CD4-positive, alpha-beta T cell (primary cell): Measurements from ENCODE around the gene SLC5A11. TPM values are rescaled to one million over a fixed set of nuclear protein-coding genes. Genes with fewer than 3 reads are reported as not detected.

Source experiments
- ATAC-seq: fragments of 200-7000 bp; cut with Tn5 transposase; one replicate; pipeline ENCODE4 v1.10.0; 2022; ENCODE audit warnings: mild to moderate bottlenecking; ENCODE audit not compliant: poor library complexity
- CTCF ChIA-PET: fragments of 350-600 bp; sonication (Branson Sonifier 250); formaldehyde crosslinking; loops from one replicate; lab custom pipeline; 2021; ENCODE audit warnings: antibody characterized with exemption, inconsistent platforms; lab: Charles Lee
- POLR2A ChIA-PET: fragments of 350-600 bp; sonication (Branson Sonifier 250); formaldehyde crosslinking; loops from one replicate; lab custom pipeline; 2021; ENCODE audit warnings: antibody characterized with exemption, inconsistent platforms; lab: Charles Lee
- DNase-seq, 14 experiments: peaks; one replicate each; pipeline ENCODE4 v3.0.0-alpha.2; 2013 to 2020; ENCODE audit warnings: mixed read lengths in 2 of 14
- H3K27ac ChIP-seq, 2 donors: one replicate each; pipeline versions ENCODE4 v1.5.1 to v1.7.0; 2013; ENCODE audit warnings: low read length in 2 of 2, low read depth in 1 of 2, mild to moderate bottlenecking in 1 of 2
- H3K27me3 ChIP-seq, 2 experiments: 1 replicate in 1 of 2; 2 replicates in 1 of 2; pipeline versions ENCODE4 v1.6.1 to v1.7.0; 2013; ENCODE audit warnings: low read length in 2 of 2, control low read depth in 1 of 2, mild to moderate bottlenecking in 1 of 2, moderate library complexity in 1 of 2; ENCODE audit not compliant: insufficient read depth in 2 of 2, control insufficient read depth in 1 of 2
- H3K36me3 ChIP-seq: one replicate; pipeline ENCODE4 v1.6.1; 2013; ENCODE audit warnings: low read length, control low read depth; ENCODE audit not compliant: insufficient read depth
- H3K4me1 ChIP-seq: one replicate; pipeline ENCODE4 v1.6.1; 2013; ENCODE audit warnings: low read length, control low read depth; ENCODE audit not compliant: insufficient read depth
- H3K4me3 ChIP-seq: one replicate; pipeline ENCODE4 v1.5.1; 2013; ENCODE audit warnings: mild to moderate bottlenecking, low read length, moderate library complexity
- H3K9me3 ChIP-seq, 2 experiments: 1 replicate in 1 of 2; 2 replicates in 1 of 2; pipeline versions ENCODE4 v1.6.1 to v1.7.0; 2013; ENCODE audit warnings: low read length in 2 of 2, mild to moderate bottlenecking in 2 of 2, control low read depth in 1 of 2, moderate library complexity in 1 of 2; ENCODE audit not compliant: control insufficient read depth in 1 of 2, insufficient read depth in 1 of 2
- H3K27ac Mint-ChIP-seq: one replicate; pipeline ENCODE4 v1.8.0; 2020; ENCODE audit warnings: mixed read lengths
- H3K27me3 Mint-ChIP-seq: one replicate; pipeline ENCODE4 v1.8.0; 2021; ENCODE audit warnings: mixed read lengths
- H3K36me3 Mint-ChIP-seq: one replicate; pipeline ENCODE4 v1.8.0; 2021; ENCODE audit warnings: low read depth, mixed read lengths
- H3K4me1 Mint-ChIP-seq: one replicate; pipeline ENCODE4 v1.8.0; 2021; ENCODE audit warnings: low read depth, mixed read lengths
- H3K4me3 Mint-ChIP-seq: one replicate; pipeline ENCODE4 v1.8.0; 2020; ENCODE audit warnings: mild to moderate bottlenecking, mixed read lengths
- H3K9me3 Mint-ChIP-seq: one replicate; pipeline ENCODE4 v1.8.0; 2020; ENCODE audit warnings: mixed read lengths
- intact Hi-C, 2 experiments: fragments of 100-400 bp; cut with DNase I in 1 of 2; cut with micrococcal nuclease in 1 of 2; formaldehyde crosslinking; loops; one replicate each; pipeline versions ENCODE4 v1.15.1 to v1.9.0; 2023 to 2025; cut with DNase I, micrococcal nuclease
- total RNA-seq, 174 experiments: library from RNA in 2 of 174; stranded (reverse) in 2 of 174; gene quantifications; one replicate each; pipeline ENCODE4 v1.2.3 and lab custom pipeline; 2021 to 2026
- TF ChIP-seq, protein P1 (sequence below): fragments of 200-600 bp; IDR thresholded peaks from one replicate; pipeline ENCODE4 v1.8.0; 2022; ENCODE audit warnings: antibody characterized with exemption, mild to moderate bottlenecking

Gene SLC5A11
- total RNA-seq, 2 experiments from 2014 or later = 0.11 to 0.44 TPM

DNA sequence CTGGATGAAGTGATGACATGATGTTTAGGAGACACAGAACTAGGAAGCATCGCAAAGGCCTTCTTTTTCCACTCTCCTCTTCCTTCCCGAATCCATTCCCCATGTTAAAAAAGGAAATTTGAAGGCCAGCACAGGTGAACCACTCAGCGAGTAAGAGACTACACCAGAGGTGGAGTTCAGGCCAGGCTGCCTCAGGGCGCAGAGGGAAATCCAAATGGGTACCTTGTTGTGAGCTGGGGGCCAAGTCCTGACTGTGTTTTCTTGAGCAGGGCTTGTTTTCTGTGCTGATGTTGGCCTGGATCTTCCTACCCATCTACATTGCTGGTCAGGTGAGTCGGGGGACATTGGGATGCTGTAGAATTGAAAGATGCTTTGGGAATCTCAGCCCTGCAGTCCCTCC lies 26.1 kb downstream of the SLC5A11 start:
- no peaks in the 10 kb centered on the region for H3K4me1 ChIP-seq
- Mint-ChIP-seq H3K27ac (no peak overlapping the region), H3K27me3 (peaks cover 5% of the 10 kb centered on the region), H3K4me3 (no peak overlapping the region), H3K4me1 (no peaks in the 10 kb centered on the region), H3K9me3 (no peaks in the 10 kb centered on the region), H3K36me3 (no peaks in the 10 kb centered on the region)
- H3K9me3 ChIP-seq = no peaks in the 10 kb centered on the region
- intact Hi-C loops = no loop called here
- H3K27ac ChIP-seq = no peak overlapping the region
- ATAC-seq (no peak), DNase-seq (no peak)
- H3K36me3 ChIP-seq = no peaks in the 10 kb centered on the region
- no peak overlapping the region for H3K4me3 ChIP-seq
- no peaks in the 10 kb centered on the region for H3K27me3 ChIP-seq
- ChIA-PET CTCF (no interaction called here), POLR2A (no interaction called here)
- TF ChIP-seq, protein P1, sequence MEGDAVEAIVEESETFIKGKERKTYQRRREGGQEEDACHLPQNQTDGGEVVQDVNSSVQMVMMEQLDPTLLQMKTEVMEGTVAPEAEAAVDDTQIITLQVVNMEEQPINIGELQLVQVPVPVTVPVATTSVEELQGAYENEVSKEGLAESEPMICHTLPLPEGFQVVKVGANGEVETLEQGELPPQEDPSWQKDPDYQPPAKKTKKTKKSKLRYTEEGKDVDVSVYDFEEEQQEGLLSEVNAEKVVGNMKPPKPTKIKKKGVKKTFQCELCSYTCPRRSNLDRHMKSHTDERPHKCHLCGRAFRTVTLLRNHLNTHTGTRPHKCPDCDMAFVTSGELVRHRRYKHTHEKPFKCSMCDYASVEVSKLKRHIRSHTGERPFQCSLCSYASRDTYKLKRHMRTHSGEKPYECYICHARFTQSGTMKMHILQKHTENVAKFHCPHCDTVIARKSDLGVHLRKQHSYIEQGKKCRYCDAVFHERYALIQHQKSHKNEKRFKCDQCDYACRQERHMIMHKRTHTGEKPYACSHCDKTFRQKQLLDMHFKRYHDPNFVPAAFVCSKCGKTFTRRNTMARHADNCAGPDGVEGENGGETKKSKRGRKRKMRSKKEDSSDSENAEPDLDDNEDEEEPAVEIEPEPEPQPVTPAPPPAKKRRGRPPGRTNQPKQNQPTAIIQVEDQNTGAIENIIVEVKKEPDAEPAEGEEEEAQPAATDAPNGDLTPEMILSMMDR = no peak

DNA sequence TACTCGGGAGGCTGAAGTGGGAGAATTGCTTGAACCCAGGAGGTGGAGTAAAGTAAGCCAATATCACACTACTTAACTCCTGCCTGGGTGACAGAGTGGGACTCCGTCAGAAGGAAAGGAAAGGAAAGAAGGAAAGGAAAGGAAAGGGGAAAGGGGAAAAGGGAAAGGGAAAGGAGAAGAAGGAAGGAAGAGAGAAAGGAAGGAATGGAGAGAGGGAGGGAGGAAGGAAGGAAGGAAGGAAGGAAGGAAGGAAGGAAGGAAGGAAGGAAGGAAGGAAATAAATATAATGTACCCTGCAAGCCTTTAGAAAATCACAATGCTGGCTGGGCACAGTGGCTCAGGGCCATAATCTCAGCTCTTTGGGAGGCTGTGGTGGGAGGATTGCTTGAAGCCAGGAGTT lies 27.3 kb downstream of the SLC5A11 start:
- no peaks in the 10 kb centered on the region for H3K36me3 ChIP-seq
- Mint-ChIP-seq H3K4me3 (no peak overlapping the region), H3K27ac (no peak overlapping the region), H3K36me3 (no peaks in the 10 kb centered on the region), H3K27me3 (peaks cover 5% of the 10 kb centered on the region), H3K4me1 (no peaks in the 10 kb centered on the region), H3K9me3 (no peaks in the 10 kb centered on the region)
- no peak for DNase-seq
- intact Hi-C loops = no loop called here
- no peak overlapping the region for H3K27ac ChIP-seq
- H3K4me3 ChIP-seq = no peak overlapping the region
- ATAC-seq = no peak
- no peaks in the 10 kb centered on the region for H3K4me1 ChIP-seq
- TF ChIP-seq, protein P1 = no peak
- CTCF ChIA-PET = no interaction called here
- POLR2A ChIA-PET = no interaction called here
- no peaks in the 10 kb centered on the region for H3K27me3 ChIP-seq
- H3K9me3 ChIP-seq = no peaks in the 10 kb centered on the region

- H3K36me3 Mint-ChIP-seq = no peaks in the 10 kb centered on the region
Observed at GRCh38 chr16:24875466-24875865, 29.7 kb downstream of the SLC5A11 start.

More at GRCh38 chr16:24875466-24875865, 29.7 kb downstream of the SLC5A11 start:
- no peaks in the 10 kb centered on the region for H3K36me3 ChIP-seq
- intact Hi-C loops = no loop called here
- POLR2A ChIA-PET = no interaction called here
- no peak overlapping the region for H3K4me3 Mint-ChIP-seq
- no peak overlapping the region for H3K27ac ChIP-seq
- CTCF ChIA-PET = no interaction called here
- no peaks in the 10 kb centered on the region for H3K27me3 ChIP-seq
- H3K4me3 ChIP-seq = no peak overlapping the region
- H3K9me3 Mint-ChIP-seq = no peaks in the 10 kb centered on the region
- DNase-seq (no peak), ATAC-seq (no peak)
- H3K4me1 ChIP-seq = no peaks in the 10 kb centered on the region
- H3K27me3 Mint-ChIP-seq = peaks cover 5% of the 10 kb centered on the region
- H3K4me1 Mint-ChIP-seq = no peaks in the 10 kb centered on the region
- no peaks in the 10 kb centered on the region for H3K9me3 ChIP-seq
- TF ChIP-seq, protein P1 = no peak
- H3K27ac Mint-ChIP-seq = no peak overlapping the region
